C4-2B (cell line): ENCODE data around the gene PFN3.

Experiments used
- ZFX ChIP-seq: fragments of 450-650 bp; IDR thresholded peaks from 2 replicates; pipeline ENCODE4 v1.6.1; 2017
- TF ChIP-seq, protein P1 (sequence below): fragments of 450-650 bp; conservative IDR thresholded peaks from 2 replicates; pipeline ENCODE4 v1.5.1; 2017; ENCODE audit warnings: mild to moderate bottlenecking

DNA sequence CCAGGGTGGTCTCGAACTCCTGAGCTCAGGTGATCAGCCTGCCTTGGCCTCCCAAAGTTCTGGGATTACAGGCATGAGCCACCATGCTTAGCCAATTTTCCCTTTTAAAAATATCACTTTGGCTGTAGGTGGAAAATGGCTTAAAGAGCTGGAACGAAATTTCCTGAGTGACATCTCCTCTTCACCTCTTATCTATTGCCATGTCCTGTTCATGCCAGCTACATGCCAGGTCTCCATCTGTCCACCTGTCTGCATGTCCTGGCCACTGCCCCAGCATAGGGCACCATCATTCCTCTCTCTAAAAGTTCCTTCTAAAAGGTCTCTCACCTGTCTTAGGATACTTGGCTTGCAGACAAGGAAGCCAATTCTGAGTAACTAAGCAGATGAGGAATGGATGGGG, 23.2 kb upstream of the PFN3 start:
- TF ChIP-seq, protein P1, sequence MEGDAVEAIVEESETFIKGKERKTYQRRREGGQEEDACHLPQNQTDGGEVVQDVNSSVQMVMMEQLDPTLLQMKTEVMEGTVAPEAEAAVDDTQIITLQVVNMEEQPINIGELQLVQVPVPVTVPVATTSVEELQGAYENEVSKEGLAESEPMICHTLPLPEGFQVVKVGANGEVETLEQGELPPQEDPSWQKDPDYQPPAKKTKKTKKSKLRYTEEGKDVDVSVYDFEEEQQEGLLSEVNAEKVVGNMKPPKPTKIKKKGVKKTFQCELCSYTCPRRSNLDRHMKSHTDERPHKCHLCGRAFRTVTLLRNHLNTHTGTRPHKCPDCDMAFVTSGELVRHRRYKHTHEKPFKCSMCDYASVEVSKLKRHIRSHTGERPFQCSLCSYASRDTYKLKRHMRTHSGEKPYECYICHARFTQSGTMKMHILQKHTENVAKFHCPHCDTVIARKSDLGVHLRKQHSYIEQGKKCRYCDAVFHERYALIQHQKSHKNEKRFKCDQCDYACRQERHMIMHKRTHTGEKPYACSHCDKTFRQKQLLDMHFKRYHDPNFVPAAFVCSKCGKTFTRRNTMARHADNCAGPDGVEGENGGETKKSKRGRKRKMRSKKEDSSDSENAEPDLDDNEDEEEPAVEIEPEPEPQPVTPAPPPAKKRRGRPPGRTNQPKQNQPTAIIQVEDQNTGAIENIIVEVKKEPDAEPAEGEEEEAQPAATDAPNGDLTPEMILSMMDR, result no peak
- no peak for TF ChIP-seq ZFX
